ENCODE measurements around the gene DPEP1.
"Not testable (repeated sequence)": the region's sequence is repeated elsewhere in the genome, so short reads cannot be mapped to it uniquely, and the experiment has no call there.

DPEP1 gene

DNA sequence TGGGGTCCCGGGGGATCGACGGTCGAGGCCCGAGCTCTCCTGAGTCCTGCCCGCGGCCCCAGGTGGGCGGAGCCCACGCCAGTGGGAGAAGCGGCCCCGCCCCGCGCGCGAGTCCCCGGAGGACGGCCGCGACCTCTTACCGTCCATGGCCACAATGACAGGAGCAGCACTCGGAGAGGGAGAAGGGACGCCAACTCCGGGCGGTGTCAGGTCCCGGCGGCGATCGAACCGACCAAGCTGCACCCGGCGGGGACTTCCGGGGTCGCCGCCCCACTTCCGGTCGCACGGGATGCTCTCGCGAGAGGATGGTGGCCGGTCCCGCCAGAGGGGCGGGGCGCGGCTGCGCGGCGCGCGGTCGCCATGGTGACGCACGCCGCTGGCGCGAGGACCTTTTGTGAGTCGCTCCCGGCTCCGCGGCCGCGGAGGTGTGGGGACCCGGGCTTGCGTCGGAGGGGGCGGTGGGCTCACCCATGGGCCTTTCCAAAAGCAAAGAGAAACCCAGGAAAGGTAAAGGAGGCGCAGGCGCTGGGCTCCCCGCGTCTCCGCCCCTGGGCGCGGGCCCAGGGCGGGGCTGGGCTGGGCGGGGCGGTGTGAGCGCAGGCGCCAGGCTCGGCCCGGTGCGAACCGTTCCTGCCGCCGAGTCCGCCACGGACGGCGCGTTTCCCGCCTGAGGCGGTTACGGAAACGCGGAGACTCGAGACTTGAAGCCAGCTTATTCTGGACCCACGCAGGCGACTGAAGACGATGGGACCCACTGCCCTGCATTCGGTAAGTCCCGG lies 44.2 kb downstream of the DPEP1 start, which contains the start of the genes CHMP1A and SPATA33:
Gene CHMP1A (minus strand): TSS at position 267 of the 779 bp plus-strand sequence. CDS start 120 bp downstream, at position 147.
Gene SPATA33 (plus strand): TSS at position 395 of the 779 bp plus-strand sequence. CDS start 76 bp downstream, at position 471.
- Mint-ChIP-seq H3K36me3 (ENCODE audit: low read depth) (peaks cover 65% of the 10 kb centered on the region), H3K4me1 (ENCODE audit: low read depth) (peaks cover 41% of the 10 kb centered on the region)

DNA sequence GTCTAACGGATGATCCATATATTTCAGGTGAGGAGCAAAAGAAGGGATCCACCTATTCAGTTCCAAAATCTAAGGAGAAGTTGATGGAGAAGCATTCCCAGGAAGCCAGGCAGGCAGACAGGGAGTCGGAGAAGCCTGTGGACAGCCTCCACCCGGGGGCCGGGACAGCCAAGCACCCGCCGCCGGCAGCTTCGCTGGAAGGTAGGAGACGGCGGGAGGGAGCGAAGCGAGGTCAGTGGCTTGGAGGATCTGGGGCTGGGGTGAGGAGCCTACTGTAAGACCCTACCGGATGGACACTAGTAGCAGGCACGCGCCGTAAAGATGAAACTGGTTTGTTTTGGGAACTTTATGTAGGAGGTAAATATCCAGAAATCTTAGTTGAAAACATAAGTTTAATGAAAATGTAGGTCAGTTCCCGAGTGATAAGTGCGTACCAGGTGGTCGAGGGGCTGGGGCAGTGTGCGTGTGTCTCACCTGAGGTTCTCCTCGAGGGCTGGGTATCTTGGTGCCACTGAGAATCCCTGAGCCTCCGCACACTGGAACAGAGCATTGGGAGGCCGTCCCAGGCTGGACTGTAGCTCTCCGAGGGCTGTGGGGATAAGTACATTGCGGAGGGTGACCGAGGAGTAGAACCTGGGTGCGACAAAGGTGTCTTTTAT lies 44.9 kb downstream of the DPEP1 start:
- H3K4me3 Mint-ChIP-seq = peak overlapping the region; percentile 91

More for the DNA sequence above, 44.2 kb downstream of the DPEP1 start, which contains the start of the genes CHMP1A and SPATA33:
- DNase-seq = peak; percentile 97
- Mint-ChIP-seq H3K27ac (peak within 1 kb of the TSS; percentile 90), H3K9me3 (no peaks in the 10 kb centered on the region), H3K27me3 (no peaks in the 10 kb centered on the region), H3K4me3 (peak within 1 kb of the TSS; percentile 91)

DNA sequence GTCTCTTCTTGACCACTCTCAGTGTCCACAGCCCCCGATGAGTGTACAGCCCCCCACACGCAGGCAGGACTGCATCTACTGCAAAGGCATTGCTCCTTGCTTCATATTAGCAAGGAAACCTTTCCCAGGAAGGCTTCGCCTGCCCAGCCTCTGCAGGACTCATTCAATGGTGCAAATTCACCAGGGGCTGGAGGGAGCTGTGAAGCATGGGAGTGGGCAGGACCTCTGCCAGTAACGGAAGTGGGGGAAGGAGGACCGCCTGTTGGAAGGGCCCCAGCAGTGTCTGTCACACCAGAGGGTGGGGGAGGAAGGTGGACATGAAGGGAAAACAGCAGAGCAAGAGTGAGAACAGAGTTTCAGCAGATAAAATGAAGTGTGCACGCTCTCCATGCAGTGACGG lies 46.7 kb downstream of the DPEP1 start:
- DNase-seq = no peak
- H3K27me3 Mint-ChIP-seq = no peaks in the 10 kb centered on the region
- no peak overlapping the region for H3K27ac Mint-ChIP-seq
- H3K9me3 Mint-ChIP-seq = no peaks in the 10 kb centered on the region
- peaks cover 76% of the 10 kb centered on the region for H3K36me3 Mint-ChIP-seq (ENCODE audit: low read depth)
- peak overlapping the region; percentile 91 for H3K4me3 Mint-ChIP-seq
- peaks cover 30% of the 10 kb centered on the region for H3K4me1 Mint-ChIP-seq (ENCODE audit: low read depth)

More for the DNA sequence above, 44.9 kb downstream of the DPEP1 start:
- DNase-seq = no peak
- Mint-ChIP-seq H3K9me3 (no peaks in the 10 kb centered on the region), H3K4me1 (ENCODE audit: low read depth) (peaks cover 41% of the 10 kb centered on the region), H3K36me3 (ENCODE audit: low read depth) (peaks cover 70% of the 10 kb centered on the region), H3K27me3 (no peaks in the 10 kb centered on the region), H3K27ac (peak overlapping the region; percentile 90)

DNA sequence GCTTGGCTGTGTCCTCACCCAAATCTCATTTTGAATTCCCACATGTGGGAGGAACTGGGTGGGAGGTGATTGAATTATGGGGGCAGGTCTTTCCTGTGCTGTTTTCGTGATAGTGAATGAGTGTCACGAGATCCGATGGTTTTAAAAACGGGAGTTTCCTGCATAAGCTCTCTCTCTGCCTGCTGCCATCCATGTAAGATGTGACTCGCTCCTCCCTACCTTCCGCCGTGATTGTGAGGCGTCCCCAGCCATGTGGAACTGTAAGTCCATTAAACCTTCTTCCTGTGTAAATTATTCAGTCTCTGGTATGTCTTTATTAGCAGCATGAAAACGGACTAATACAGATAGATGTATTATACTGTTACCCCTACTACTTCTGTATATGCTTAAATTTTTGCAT lies 47.8 kb downstream of the DPEP1 start:
- Mint-ChIP-seq H3K9me3 (no peaks in the 10 kb centered on the region), H3K27ac (no peak overlapping the region), H3K4me1 (ENCODE audit: low read depth) (peaks cover 20% of the 10 kb centered on the region), H3K36me3 (ENCODE audit: low read depth) (peaks cover 73% of the 10 kb centered on the region), H3K27me3 (no peaks in the 10 kb centered on the region), H3K4me3 (no peak overlapping the region)
- DNase-seq = no peak

DNA sequence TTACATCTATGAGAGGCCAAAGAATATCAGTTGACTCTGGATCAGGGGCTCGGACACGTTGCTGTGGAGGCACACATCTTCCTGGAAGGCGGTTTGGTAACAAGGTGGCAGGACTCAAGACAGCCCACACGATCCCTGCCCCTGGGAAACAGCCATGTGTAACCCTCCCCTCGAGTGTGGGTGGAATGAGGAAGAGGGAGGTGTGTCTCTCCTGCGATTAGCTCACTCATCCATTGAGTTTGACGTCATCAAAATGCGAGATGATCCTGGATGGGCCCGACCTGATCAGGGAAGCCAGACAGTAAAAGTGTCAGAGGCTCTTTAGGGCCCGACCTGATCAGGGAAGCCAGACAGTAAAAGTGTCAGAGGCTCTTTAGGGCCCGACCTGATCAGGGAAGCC lies 50.8 kb downstream of the DPEP1 start:
- H3K36me3 Mint-ChIP-seq (ENCODE audit: low read depth) = peaks cover 65% of the 10 kb centered on the region
- H3K9me3 Mint-ChIP-seq, H3K4me3 Mint-ChIP-seq, DNase-seq, H3K27me3 Mint-ChIP-seq, H3K27ac Mint-ChIP-seq: not testable (repeated sequence)
- peaks cover 18% of the 10 kb centered on the region for H3K4me1 Mint-ChIP-seq (ENCODE audit: low read depth)

DNA sequence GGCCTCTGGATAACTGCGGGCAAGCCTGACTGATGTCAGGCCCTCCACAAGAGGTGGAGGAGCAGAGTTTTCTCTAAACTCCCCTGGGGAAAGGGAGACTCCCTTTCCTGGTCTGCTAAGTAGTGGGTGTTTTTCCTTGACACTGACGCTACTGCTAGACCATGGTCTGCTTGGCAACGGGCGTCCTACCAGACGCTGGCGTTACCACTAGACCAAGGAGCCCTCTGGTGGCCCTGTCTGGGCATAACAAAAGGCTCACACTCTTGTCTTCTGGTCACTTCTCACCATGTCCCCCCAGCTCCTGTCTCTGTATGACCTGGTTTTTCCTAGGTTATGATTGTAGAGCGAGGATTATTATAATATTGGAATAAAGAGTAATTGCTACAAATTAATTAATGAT lies 53.6 kb downstream of the DPEP1 start:
- not testable (repeated sequence) for H3K4me3 Mint-ChIP-seq, H3K9me3 Mint-ChIP-seq, H3K27ac Mint-ChIP-seq, DNase-seq, H3K27me3 Mint-ChIP-seq
- H3K4me1 Mint-ChIP-seq (ENCODE audit: low read depth) = peaks cover 23% of the 10 kb centered on the region
- peaks cover 41% of the 10 kb centered on the region for H3K36me3 Mint-ChIP-seq (ENCODE audit: low read depth)

DNA sequence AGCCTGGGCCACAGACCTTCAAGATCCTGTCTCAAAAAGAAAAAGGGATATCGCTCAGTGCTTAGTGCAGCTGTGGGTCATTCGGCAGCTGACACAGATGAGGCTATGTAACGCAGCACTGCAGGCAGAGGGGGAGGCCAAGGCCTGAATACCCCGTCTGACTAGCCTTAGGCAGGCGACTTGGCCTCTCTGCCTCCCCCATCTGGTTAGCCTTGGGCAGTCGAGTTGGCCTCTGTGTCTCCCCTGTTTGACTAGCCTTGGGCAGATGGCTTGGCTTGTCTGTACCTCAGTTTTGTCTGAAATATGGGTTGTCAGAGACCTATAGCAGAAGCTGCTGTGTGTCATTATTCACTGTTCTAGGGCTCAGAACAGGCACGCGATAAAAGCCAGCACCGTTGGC lies 54.2 kb downstream of the DPEP1 start:
- DNase-seq = no peak
- H3K27me3 Mint-ChIP-seq = no peaks in the 10 kb centered on the region
- H3K4me3 Mint-ChIP-seq = no peak overlapping the region
- peaks cover 23% of the 10 kb centered on the region for H3K4me1 Mint-ChIP-seq (ENCODE audit: low read depth)
- no peak overlapping the region for H3K27ac Mint-ChIP-seq
- H3K9me3 Mint-ChIP-seq = peaks cover 2% of the 10 kb centered on the region
- peaks cover 37% of the 10 kb centered on the region for H3K36me3 Mint-ChIP-seq (ENCODE audit: low read depth)

DNA sequence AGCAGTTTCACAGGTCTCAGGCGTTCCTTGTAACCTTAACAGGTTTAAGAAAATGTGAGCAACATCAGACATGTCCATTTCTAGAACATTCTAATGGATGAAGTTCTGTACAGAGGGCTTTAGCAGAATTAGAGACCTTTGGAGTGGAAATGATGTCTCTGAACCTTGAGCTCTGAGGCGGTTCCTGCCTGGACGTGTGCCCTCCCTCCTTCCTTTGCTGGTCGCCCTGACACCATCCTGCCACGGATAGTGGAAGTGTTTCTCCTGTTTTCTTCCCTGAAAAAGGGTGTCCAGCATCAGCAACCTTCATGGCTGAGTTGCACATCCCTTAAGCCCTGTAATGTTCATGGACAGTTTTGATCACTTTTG lies 55.3 kb downstream of the DPEP1 start:
- Mint-ChIP-seq H3K4me3 (no peak overlapping the region), H3K27ac (no peak overlapping the region), H3K9me3 (peaks cover 2% of the 10 kb centered on the region), H3K4me1 (ENCODE audit: low read depth) (peaks cover 23% of the 10 kb centered on the region), H3K27me3 (no peaks in the 10 kb centered on the region), H3K36me3 (ENCODE audit: low read depth) (peaks cover 26% of the 10 kb centered on the region)
- no peak for DNase-seq

DNA sequence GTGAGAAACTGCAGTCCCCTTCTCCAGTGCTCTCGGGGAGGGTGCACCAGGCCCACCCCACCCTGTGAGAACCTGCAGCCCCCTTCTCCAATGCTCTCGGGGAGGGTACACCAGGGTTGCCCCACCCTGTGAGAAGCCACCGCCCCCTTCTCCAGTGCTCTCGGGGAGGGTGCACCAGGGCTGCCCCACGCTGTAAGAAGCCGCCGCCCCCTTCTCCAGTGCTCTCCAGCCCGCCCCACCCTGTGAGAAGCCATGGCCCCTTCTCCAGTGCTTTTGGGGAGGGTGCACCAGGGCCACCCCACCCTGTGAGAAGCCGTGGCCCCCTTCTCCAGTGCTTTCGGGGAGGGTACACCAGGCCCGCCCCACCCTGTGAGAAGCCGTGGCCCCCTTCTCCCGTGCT lies 56.3 kb downstream of the DPEP1 start:
- no peak overlapping the region for H3K4me3 Mint-ChIP-seq
- peaks cover 2% of the 10 kb centered on the region for H3K9me3 Mint-ChIP-seq
- no peak for DNase-seq
- peaks cover 23% of the 10 kb centered on the region for H3K4me1 Mint-ChIP-seq (ENCODE audit: low read depth)
- H3K27me3 Mint-ChIP-seq = no peaks in the 10 kb centered on the region
- no peak overlapping the region for H3K27ac Mint-ChIP-seq
- H3K36me3 Mint-ChIP-seq (ENCODE audit: low read depth) = peaks cover 18% of the 10 kb centered on the region

DNA sequence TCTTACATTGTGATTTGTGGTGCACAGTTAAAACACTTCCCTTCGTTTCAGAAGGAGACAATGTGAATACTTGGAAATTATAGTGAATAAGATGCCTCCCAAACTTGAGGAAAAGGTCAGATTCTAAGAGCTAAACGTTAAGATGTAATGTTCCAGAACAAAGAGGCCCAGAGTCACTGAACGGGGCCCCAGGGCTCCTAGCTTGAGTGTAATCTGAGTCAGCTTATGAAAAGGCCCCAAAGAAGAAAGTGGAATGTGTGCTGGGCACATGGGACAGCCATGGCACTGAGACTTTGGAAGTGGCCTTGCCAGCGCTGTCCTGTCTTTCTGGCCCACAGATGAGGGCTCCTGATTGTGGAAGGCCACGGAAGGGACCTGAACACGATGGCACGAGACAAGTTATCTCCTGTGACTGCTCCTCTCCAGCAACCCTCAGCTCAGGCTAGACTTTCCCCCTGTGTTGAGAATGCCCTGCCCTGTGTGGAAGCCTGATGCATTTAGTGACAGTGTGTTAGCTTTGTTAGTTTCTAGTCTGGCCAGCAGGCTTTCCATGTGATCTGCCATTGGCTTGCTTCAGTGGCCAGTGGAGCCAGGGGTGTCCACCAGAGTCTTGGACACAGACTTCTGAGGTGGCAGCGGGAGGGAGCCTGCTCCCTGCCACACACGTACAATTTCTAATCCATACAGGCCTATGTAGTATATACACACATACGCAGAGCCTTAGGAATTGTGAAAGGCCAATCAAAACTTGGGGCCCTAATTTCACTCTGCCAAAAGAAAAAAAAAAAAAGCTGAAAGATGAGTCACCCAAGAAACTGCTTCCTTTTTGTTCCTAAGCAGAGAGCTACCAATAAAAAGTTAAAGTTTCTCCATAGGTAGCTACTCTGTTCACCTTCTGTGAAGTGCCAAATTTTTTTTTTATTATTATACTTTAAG lies 57.3 kb downstream of the DPEP1 start:
- peaks cover 23% of the 10 kb centered on the region for H3K4me1 Mint-ChIP-seq (ENCODE audit: low read depth)
- H3K4me3 Mint-ChIP-seq = no peak overlapping the region
- peaks cover 11% of the 10 kb centered on the region for H3K36me3 Mint-ChIP-seq (ENCODE audit: low read depth)
- no peaks in the 10 kb centered on the region for H3K27me3 Mint-ChIP-seq
- H3K27ac Mint-ChIP-seq = peak overlapping the region; percentile 44
- DNase-seq = no peak
- H3K9me3 Mint-ChIP-seq = peaks cover 2% of the 10 kb centered on the region

DNA sequence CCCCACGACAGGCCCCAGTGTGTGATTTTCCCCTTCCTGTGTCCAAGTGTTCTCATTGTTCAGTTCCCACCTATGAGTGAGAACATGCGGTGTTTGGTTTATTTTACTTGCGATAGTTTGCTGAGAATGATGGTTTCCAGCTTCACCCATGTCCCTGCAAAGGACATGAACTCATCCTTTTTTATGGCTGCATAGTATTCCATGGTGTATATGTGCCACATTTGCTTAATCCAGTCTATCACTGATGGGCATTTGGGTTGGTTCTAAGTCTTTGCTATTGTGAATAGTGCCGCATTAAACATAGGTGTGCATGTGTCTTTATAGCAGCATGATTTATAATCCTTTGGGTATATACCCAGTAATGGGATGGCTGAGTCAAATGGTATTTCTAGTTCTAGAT lies 58.1 kb downstream of the DPEP1 start:
- H3K4me1 Mint-ChIP-seq (ENCODE audit: low read depth) = peaks cover 23% of the 10 kb centered on the region
- H3K27me3 Mint-ChIP-seq; H3K4me3 Mint-ChIP-seq; H3K36me3 Mint-ChIP-seq (ENCODE audit: low read depth); H3K9me3 Mint-ChIP-seq; DNase-seq; H3K27ac Mint-ChIP-seq: not testable (repeated sequence)

DNA sequence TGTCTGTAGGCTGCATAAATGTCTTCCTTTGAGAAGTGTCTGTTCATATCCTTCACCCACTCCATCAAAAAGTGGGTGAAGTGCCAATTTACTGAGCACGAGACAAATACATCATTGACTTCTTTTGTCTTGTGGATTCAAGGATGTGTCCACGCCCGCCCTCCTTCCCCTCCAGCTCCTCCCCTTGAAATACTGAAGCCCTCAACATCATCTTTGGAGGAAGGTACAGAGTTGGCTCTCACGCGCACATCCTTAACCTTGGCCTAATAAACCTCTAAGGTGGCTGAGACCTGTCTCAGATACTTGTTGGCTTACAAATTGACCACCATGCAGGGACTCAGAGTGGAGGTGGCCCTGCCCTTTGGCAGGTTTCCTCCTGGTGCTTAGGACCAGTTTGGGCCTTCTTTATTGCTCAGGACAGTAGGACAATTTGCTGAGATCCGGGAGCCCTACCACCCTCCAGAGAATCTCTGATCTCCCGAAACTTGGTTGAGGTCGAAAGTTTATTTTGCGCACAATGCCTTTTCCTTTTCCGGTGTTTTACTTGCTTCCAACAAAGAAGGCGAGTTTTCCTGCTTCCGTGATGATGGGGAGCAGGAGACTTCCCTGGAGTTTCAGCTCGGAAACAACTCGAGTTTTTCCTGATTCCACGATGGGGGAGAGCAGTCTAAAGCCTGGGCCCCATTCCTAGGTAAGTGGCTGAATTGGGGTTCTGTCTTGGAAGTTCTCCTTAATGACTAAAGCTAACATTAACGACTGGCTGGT lies 58.9 kb downstream of the DPEP1 start:
- peaks cover 23% of the 10 kb centered on the region for H3K4me1 Mint-ChIP-seq (ENCODE audit: low read depth)
- no peak overlapping the region for H3K27ac Mint-ChIP-seq
- peaks cover 5% of the 10 kb centered on the region for H3K36me3 Mint-ChIP-seq (ENCODE audit: low read depth)
- no peaks in the 10 kb centered on the region for H3K9me3 Mint-ChIP-seq
- H3K27me3 Mint-ChIP-seq = no peaks in the 10 kb centered on the region
- DNase-seq = no peak
- H3K4me3 Mint-ChIP-seq = no peak overlapping the region

DNA sequence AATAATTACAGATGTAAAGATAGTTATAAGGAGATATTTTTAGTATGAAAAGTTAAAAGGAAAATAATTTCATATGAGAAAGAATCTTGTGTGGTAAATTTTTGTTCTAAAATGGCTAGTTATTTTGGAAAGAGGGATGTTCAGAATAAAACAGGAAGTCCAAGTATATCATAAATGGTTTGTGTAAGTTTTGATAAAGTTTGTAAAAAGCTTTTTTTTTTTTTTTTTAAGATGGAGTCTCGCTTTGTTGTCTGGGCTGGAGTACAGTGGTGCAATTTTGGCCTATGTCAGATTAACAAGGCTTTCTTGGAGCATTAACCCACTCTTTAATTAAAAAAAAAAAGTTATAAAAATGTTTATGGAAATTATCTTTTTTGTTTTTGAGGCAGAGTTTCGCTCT lies 64.8 kb downstream of the DPEP1 start:
- Mint-ChIP-seq H3K9me3 (no peaks in the 10 kb centered on the region), H3K4me1 (ENCODE audit: low read depth) (no peaks in the 10 kb centered on the region), H3K27me3 (no peaks in the 10 kb centered on the region), H3K27ac (no peak overlapping the region), H3K36me3 (ENCODE audit: low read depth) (peaks cover 2% of the 10 kb centered on the region), H3K4me3 (no peak overlapping the region)
- no peak for DNase-seq

DNA sequence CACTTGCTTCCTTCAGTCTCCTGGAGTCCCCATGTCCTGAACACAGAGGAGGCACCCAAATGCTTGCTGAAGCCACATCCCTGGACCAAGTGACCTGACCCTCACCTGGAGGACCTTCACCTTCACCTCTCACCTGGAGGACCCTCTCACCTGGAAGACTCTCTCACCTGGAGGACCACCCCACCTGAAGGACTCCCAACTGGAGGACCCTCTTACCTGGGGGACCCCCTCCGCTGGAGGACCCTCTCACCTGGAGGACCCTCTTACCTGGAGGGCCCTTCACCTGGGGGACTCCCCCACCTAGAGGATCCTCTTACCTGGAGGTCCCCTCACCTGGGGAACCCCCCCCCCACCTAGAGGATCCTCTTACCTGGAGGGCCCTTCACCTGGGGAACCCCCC lies 72.5 kb downstream of the DPEP1 start:
- DNase-seq = no peak
- Mint-ChIP-seq H3K27ac (peak overlapping the region; percentile 74), H3K4me3 (peak overlapping the region; percentile 64), H3K9me3 (no peaks in the 10 kb centered on the region), H3K4me1 (ENCODE audit: low read depth) (peaks cover 19% of the 10 kb centered on the region), H3K36me3 (ENCODE audit: low read depth) (peaks cover 49% of the 10 kb centered on the region), H3K27me3 (no peaks in the 10 kb centered on the region)

Data from activated T-cell treated with anti-CD3 and anti-CD28 coated beads, Interleukin-2, amount 50 U/mL, for 24 hours (primary cell).